ENCODE data around the gene KCNIP4. TPM values are rescaled to one million over a fixed set of nuclear protein-coding genes. Genes with fewer than 3 reads are reported as not detected.

KCNIP4 gene
- total and polyA plus RNA-seq, 2 donors from 2014 or later = 9.8 to 43.9 TPM

DNA sequence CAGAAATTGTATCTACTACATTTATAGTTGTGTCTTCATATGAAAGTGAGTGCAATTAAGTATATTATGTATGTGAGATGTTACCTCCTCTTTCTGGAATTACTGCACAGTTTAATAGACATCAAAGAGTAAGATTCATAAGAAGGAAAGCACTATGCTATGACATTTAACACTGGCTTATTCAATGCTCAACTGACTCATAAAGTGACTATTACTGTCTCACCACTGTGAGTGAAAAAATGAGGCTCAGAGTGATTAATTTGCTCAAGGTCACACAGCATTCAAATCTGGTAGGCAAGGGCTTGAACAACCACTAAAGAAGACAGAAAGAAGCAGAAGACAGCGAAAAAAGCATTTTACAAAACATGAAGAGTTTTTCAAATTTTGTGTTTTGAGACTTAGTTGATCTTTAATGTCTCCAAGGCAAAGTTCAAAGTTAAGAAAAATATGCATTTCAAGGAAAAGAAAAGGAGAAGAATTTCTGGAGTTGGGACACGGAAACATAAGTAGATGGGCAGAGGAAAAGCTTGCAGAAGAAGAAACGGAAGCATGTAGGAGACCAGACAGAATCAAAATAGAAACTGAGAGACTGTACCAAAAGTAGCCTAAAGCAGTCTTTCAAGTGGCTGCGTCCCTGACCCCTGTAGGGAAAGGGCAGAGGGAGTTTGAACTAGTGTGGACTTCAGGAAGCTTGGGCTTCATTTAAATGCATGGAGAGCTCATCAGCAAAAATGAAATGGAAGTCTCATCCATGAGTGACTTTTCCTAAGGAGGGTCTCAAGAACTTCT is 66.3 kb downstream of the KCNIP4 start:
- no peak for DNase-seq
- FAIRE-seq = no peak
- Histone ChIP-seq H3K27me3 (ENCODE audit: control insufficient read depth, insufficient read depth, low read length) (no peaks in the 10 kb centered on the region), H3K4me1 (ENCODE audit: control insufficient read depth in 2 of 3, insufficient read depth in 2 of 3, low read depth in 1 of 3, low read length in 3 of 3) (no peaks in the 10 kb centered on the region), H3K9me3 (ENCODE audit: control insufficient read depth in 2 of 3, insufficient read depth in 1 of 3, low read length in 3 of 3) (no peaks in the 10 kb centered on the region), H3K36me3 (ENCODE audit: control insufficient read depth in 2 of 3, insufficient read depth in 3 of 3, low read length in 3 of 3) (no peaks in the 10 kb centered on the region), H3K27ac (ENCODE audit: low read depth in 2 of 2, low read length in 2 of 2) (no peak overlapping the region), H3K4me3 (ENCODE audit: low read length in 3 of 3) (no peak overlapping the region), H3K9ac (ENCODE audit: low read length in 3 of 3) (no peak overlapping the region)
- intact Hi-C loops (cut with DNase I) = no loop called here
- TF ChIP-seq, protein P1, sequence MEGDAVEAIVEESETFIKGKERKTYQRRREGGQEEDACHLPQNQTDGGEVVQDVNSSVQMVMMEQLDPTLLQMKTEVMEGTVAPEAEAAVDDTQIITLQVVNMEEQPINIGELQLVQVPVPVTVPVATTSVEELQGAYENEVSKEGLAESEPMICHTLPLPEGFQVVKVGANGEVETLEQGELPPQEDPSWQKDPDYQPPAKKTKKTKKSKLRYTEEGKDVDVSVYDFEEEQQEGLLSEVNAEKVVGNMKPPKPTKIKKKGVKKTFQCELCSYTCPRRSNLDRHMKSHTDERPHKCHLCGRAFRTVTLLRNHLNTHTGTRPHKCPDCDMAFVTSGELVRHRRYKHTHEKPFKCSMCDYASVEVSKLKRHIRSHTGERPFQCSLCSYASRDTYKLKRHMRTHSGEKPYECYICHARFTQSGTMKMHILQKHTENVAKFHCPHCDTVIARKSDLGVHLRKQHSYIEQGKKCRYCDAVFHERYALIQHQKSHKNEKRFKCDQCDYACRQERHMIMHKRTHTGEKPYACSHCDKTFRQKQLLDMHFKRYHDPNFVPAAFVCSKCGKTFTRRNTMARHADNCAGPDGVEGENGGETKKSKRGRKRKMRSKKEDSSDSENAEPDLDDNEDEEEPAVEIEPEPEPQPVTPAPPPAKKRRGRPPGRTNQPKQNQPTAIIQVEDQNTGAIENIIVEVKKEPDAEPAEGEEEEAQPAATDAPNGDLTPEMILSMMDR (IDR thresholded peaks at IDR 0.05; ENCODE audit: borderline replicate concordance, extremely low read depth, insufficient read depth) = no peak

DNA sequence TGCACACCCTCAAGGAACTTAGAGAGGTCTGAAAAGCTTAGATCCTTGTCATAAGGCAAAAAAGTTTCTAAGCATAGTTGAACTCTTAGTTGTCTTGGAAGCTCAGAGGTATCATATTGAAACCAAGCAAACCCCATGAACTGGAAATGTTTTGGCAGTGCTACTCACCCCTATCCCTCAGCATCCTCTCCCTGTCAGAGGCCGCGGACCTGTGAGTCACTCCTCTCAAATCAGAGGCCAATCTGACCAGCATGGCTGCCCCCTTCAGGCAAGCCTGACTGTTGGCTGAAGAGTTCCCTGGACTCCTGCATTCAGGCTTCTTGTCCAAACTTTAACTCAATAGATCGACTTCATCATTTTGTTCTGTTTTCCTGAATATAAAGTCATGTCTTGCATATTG is 69.4 kb downstream of the KCNIP4 start:
- Histone ChIP-seq H3K9me3 (ENCODE audit: control insufficient read depth in 2 of 3, insufficient read depth in 1 of 3, low read length in 3 of 3) (no peaks in the 10 kb centered on the region), H3K4me3 (ENCODE audit: low read length in 3 of 3) (no peak overlapping the region), H3K27ac (ENCODE audit: low read depth in 2 of 2, low read length in 2 of 2) (no peak overlapping the region), H3K27me3 (ENCODE audit: control insufficient read depth, insufficient read depth, low read length) (no peaks in the 10 kb centered on the region), H3K36me3 (ENCODE audit: control insufficient read depth in 2 of 3, insufficient read depth in 3 of 3, low read length in 3 of 3) (no peaks in the 10 kb centered on the region), H3K4me1 (ENCODE audit: control insufficient read depth in 2 of 3, insufficient read depth in 2 of 3, low read depth in 1 of 3, low read length in 3 of 3) (no peaks in the 10 kb centered on the region), H3K9ac (ENCODE audit: low read length in 3 of 3) (no peak overlapping the region)
- no peak for FAIRE-seq
- DNase-seq = no peak
- intact Hi-C loops (cut with DNase I) = no loop called here
- TF ChIP-seq, protein P1 (IDR thresholded peaks at IDR 0.05; ENCODE audit: borderline replicate concordance, extremely low read depth, insufficient read depth) = no peak

DNA sequence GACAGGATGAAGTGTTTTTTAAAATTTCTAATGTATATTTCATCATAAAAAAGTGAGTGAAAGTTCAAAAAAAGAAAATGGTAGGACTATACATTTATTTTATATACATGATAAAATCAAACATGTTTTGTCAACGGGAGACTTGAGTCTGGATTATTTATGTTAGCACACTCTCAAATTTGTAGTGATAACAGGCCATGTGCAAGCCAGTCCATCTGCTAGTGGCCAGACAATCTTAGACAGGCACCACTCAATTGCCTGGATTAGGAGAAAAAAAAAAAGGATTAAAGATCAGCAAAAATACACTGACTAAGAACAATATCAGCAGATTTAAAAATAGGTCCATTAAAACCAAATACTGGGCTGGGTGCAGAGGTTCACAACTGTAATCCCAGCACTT is 71.9 kb downstream of the KCNIP4 start:
- FAIRE-seq (no peak), DNase-seq (no peak)
- Histone ChIP-seq H3K27ac (ENCODE audit: low read depth in 2 of 2, low read length in 2 of 2) (no peak overlapping the region), H3K4me1 (ENCODE audit: control insufficient read depth in 2 of 3, insufficient read depth in 2 of 3, low read depth in 1 of 3, low read length in 3 of 3) (no peaks in the 10 kb centered on the region), H3K36me3 (ENCODE audit: control insufficient read depth in 2 of 3, insufficient read depth in 3 of 3, low read length in 3 of 3) (no peaks in the 10 kb centered on the region), H3K27me3 (ENCODE audit: control insufficient read depth, insufficient read depth, low read length) (no peaks in the 10 kb centered on the region), H3K4me3 (ENCODE audit: low read length in 3 of 3) (no peak overlapping the region), H3K9ac (ENCODE audit: low read length in 3 of 3) (no peak overlapping the region), H3K9me3 (ENCODE audit: control insufficient read depth in 2 of 3, insufficient read depth in 1 of 3, low read length in 3 of 3) (no peaks in the 10 kb centered on the region)
- intact Hi-C loops (cut with DNase I) = no loop called here
- TF ChIP-seq, protein P1 (IDR thresholded peaks at IDR 0.05; ENCODE audit: borderline replicate concordance, extremely low read depth, insufficient read depth) = no peak

Data from kidney (tissue), 14 donors.